Measurements from ENCODE around the gene JUP.

The JUP gene

DNA sequence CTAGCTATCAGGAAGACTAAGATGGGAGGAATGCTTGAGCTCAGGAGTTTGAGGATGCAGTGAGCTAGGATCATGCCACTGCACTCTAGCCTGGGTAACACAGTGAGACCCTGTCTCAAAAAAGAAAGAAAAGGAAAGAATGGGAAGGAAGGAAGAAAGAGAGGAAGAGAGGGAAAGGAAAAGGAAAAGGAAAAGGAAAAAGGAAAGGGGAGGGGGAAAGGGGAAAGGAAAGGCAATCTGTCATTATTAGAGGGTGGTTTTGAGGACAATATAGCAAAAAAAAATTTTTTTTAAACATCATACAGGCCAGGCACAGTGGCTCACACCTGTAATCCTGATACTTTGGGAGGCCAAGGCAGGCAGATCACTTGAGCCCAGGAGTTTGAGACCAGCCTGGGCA is 20.4 kb downstream of the JUP start:
- TF ChIP-seq ZBTB7A (IDR thresholded peaks at IDR 0.05; ENCODE audit: low read depth): no peak
- no peak for TF ChIP-seq CEBPB (IDR thresholded peaks at IDR 0.05)
- TF ChIP-seq TEAD4 (IDR thresholded peaks at IDR 0.05): no peak
- no peak for TF ChIP-seq RAD21 (IDR thresholded peaks at IDR 0.05; ENCODE audit: low read depth)
- no peak for TF ChIP-seq TCF12 (IDR thresholded peaks at IDR 0.05; ENCODE audit: low read depth)
- no peak for TF ChIP-seq FOXM1 (IDR thresholded peaks at IDR 0.05; ENCODE audit: borderline replicate concordance, low read depth)
- no peak for TF ChIP-seq EGR1 (IDR thresholded peaks at IDR 0.05)
- TF ChIP-seq, protein P1, sequence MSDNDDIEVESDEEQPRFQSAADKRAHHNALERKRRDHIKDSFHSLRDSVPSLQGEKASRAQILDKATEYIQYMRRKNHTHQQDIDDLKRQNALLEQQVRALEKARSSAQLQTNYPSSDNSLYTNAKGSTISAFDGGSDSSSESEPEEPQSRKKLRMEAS (IDR thresholded peaks at IDR 0.05): no peak
- TF ChIP-seq NFIC (IDR thresholded peaks at IDR 0.05): no peak
- TF ChIP-seq YY1 (IDR thresholded peaks at IDR 0.05; ENCODE audit: low read depth): no peak
- TF ChIP-seq, protein P2, sequence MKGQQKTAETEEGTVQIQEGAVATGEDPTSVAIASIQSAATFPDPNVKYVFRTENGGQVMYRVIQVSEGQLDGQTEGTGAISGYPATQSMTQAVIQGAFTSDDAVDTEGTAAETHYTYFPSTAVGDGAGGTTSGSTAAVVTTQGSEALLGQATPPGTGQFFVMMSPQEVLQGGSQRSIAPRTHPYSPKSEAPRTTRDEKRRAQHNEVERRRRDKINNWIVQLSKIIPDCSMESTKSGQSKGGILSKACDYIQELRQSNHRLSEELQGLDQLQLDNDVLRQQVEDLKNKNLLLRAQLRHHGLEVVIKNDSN (IDR thresholded peaks at IDR 0.05): no peak
- TF ChIP-seq EP300 (IDR thresholded peaks at IDR 0.05; ENCODE audit: borderline replicate concordance): no peak

DNA sequence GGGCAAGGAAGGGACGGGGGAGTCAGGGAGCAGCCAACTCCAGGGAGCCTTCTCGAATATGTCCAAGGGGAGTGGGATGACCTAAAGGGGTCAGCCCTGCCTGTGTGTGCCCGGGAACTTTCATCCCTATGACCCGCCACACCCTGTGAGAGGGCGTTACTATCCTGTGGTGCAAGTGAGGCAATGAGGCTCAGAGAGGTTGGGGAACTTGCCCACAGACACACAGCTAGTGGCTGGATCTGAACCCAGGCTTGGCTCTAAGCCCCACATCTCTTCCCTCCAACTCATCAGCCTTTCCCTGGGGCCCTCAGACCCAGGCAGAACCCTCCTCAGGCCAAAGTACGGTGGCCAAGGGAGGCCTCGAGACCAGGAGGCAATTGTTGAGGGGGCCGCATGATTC is 23.2 kb downstream of the JUP start:
- TF ChIP-seq ZBTB7A (IDR thresholded peaks at IDR 0.05; ENCODE audit: low read depth): no peak
- no peak for TF ChIP-seq NFIC (IDR thresholded peaks at IDR 0.05)
- TF ChIP-seq EP300 (IDR thresholded peaks at IDR 0.05; ENCODE audit: borderline replicate concordance): no peak
- TF ChIP-seq TCF12 (IDR thresholded peaks at IDR 0.05; ENCODE audit: low read depth): no peak
- TF ChIP-seq RAD21 (IDR thresholded peaks at IDR 0.05; ENCODE audit: low read depth): no peak
- TF ChIP-seq TEAD4 (IDR thresholded peaks at IDR 0.05): no peak
- TF ChIP-seq YY1 (IDR thresholded peaks at IDR 0.05; ENCODE audit: low read depth): no peak
- no peak for TF ChIP-seq FOXM1 (IDR thresholded peaks at IDR 0.05; ENCODE audit: borderline replicate concordance, low read depth)
- no peak for TF ChIP-seq CEBPB (IDR thresholded peaks at IDR 0.05)
- TF ChIP-seq, protein P3, sequence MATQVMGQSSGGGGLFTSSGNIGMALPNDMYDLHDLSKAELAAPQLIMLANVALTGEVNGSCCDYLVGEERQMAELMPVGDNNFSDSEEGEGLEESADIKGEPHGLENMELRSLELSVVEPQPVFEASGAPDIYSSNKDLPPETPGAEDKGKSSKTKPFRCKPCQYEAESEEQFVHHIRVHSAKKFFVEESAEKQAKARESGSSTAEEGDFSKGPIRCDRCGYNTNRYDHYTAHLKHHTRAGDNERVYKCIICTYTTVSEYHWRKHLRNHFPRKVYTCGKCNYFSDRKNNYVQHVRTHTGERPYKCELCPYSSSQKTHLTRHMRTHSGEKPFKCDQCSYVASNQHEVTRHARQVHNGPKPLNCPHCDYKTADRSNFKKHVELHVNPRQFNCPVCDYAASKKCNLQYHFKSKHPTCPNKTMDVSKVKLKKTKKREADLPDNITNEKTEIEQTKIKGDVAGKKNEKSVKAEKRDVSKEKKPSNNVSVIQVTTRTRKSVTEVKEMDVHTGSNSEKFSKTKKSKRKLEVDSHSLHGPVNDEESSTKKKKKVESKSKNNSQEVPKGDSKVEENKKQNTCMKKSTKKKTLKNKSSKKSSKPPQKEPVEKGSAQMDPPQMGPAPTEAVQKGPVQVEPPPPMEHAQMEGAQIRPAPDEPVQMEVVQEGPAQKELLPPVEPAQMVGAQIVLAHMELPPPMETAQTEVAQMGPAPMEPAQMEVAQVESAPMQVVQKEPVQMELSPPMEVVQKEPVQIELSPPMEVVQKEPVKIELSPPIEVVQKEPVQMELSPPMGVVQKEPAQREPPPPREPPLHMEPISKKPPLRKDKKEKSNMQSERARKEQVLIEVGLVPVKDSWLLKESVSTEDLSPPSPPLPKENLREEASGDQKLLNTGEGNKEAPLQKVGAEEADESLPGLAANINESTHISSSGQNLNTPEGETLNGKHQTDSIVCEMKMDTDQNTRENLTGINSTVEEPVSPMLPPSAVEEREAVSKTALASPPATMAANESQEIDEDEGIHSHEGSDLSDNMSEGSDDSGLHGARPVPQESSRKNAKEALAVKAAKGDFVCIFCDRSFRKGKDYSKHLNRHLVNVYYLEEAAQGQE (IDR thresholded peaks at IDR 0.05; ENCODE audit: low read depth): no peak
- TF ChIP-seq CREB1 (IDR thresholded peaks at IDR 0.05; ENCODE audit: low read depth): no peak
- TF ChIP-seq TAF1 (IDR thresholded peaks at IDR 0.05; ENCODE audit: low read depth): no peak
- TF ChIP-seq EGR1 (IDR thresholded peaks at IDR 0.05): no peak
- TF ChIP-seq, protein P2 (IDR thresholded peaks at IDR 0.05): no peak
- TF ChIP-seq, protein P1 (IDR thresholded peaks at IDR 0.05): no peak

DNA sequence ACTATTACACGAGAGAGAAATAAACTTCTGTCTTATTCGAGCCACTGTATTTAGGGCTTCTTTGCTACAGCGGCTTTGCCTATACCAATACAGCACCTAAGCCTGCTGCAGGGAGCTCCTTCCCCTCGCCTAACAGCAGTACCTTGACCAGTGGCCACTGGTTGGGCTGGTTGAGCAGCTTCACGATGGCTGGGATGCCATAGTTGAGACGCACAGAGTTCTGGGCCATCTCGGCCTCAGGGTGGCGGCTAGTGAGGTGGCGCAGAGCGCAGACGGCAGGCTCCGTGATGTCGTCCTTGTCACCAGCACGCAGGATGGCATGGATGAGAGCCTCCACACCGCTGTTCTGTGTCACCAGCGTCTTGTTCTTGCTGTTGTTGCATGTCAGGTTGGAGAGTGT is 23.7 kb downstream of the JUP start:
- TF ChIP-seq, protein P1 (IDR thresholded peaks at IDR 0.05): no peak
- no peak for TF ChIP-seq TAF1 (IDR thresholded peaks at IDR 0.05; ENCODE audit: low read depth)
- no peak for TF ChIP-seq RAD21 (IDR thresholded peaks at IDR 0.05; ENCODE audit: low read depth)
- no peak for TF ChIP-seq CEBPB (IDR thresholded peaks at IDR 0.05)
- TF ChIP-seq, protein P3 (IDR thresholded peaks at IDR 0.05; ENCODE audit: low read depth): no peak
- no peak for TF ChIP-seq YY1 (IDR thresholded peaks at IDR 0.05; ENCODE audit: low read depth)
- TF ChIP-seq EP300 (IDR thresholded peaks at IDR 0.05; ENCODE audit: borderline replicate concordance): no peak
- no peak for TF ChIP-seq ZBTB7A (IDR thresholded peaks at IDR 0.05; ENCODE audit: low read depth)
- no peak for TF ChIP-seq NFIC (IDR thresholded peaks at IDR 0.05)
- TF ChIP-seq TCF12 (IDR thresholded peaks at IDR 0.05; ENCODE audit: low read depth): no peak
- TF ChIP-seq EGR1 (IDR thresholded peaks at IDR 0.05): no peak
- TF ChIP-seq, protein P2 (IDR thresholded peaks at IDR 0.05): no peak
- no peak for TF ChIP-seq FOXM1 (IDR thresholded peaks at IDR 0.05; ENCODE audit: borderline replicate concordance, low read depth)
- TF ChIP-seq TEAD4 (IDR thresholded peaks at IDR 0.05): no peak
- no peak for TF ChIP-seq CREB1 (IDR thresholded peaks at IDR 0.05; ENCODE audit: low read depth)

DNA sequence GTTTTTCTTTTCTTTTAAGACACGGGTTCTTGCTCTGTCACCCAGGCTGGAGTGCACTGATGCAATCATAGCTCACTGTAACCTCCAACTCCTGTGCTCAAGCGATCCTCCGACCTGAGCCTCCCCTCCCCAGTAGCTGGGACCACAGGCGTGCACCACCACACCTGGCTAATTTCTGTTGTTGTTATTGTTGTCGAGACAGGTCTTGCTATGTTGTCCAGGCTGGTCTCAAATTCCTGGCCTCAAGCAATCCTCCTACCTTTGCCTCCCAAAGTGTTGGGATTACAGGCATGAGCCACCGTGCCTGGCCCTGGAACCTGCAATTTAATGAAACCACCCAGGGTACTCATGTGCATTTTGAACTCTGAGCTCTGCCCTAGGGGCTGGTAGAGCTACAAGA is 24.1 kb downstream of the JUP start:
- TF ChIP-seq NFIC (IDR thresholded peaks at IDR 0.05): no peak
- TF ChIP-seq CEBPB (IDR thresholded peaks at IDR 0.05): no peak
- no peak for TF ChIP-seq TAF1 (IDR thresholded peaks at IDR 0.05; ENCODE audit: low read depth)
- TF ChIP-seq CREB1 (IDR thresholded peaks at IDR 0.05; ENCODE audit: low read depth): no peak
- no peak for TF ChIP-seq FOXM1 (IDR thresholded peaks at IDR 0.05; ENCODE audit: borderline replicate concordance, low read depth)

DNA sequence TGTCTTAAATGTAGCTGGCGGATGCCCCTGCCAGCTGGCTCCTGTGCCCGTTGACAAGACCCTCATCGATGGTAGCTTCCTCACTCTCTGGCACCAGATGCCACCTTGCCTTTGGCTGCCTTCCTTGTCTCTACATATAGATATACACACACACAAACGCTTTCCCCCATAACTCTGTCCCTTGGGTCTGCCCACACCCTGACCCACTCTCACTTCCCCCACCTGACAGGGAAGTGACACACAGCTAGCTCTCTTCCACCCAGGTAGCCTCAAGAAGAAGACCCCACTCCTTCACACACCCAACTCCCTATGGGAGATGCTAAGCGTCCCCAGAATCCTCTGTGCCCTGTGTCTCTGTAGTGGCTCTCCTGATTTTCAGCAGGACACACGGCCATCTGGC is 25.6 kb downstream of the JUP start:
- TF ChIP-seq YY1 (IDR thresholded peaks at IDR 0.05; ENCODE audit: low read depth): no peak
- no peak for TF ChIP-seq EP300 (IDR thresholded peaks at IDR 0.05; ENCODE audit: borderline replicate concordance)
- TF ChIP-seq, protein P2 (IDR thresholded peaks at IDR 0.05): no peak
- TF ChIP-seq NFIC (IDR thresholded peaks at IDR 0.05): no peak
- TF ChIP-seq CEBPB (IDR thresholded peaks at IDR 0.05): no peak
- TF ChIP-seq CREB1 (IDR thresholded peaks at IDR 0.05; ENCODE audit: low read depth): no peak
- TF ChIP-seq EGR1 (IDR thresholded peaks at IDR 0.05): no peak
- TF ChIP-seq TEAD4 (IDR thresholded peaks at IDR 0.05): no peak
